HG03354 (cell line): Measurements from ENCODE around the gene IPPK.

Experiments
- ATAC-seq: cut with Tn5 transposase; IDR thresholded peaks from one replicate; pipeline ENCODE4 v1.9.1; 2021; ENCODE audit warnings: mild to moderate bottlenecking; ENCODE audit not compliant: unreplicated experiment, poor library complexity, severe bottlenecking

IPPK gene

DNA sequence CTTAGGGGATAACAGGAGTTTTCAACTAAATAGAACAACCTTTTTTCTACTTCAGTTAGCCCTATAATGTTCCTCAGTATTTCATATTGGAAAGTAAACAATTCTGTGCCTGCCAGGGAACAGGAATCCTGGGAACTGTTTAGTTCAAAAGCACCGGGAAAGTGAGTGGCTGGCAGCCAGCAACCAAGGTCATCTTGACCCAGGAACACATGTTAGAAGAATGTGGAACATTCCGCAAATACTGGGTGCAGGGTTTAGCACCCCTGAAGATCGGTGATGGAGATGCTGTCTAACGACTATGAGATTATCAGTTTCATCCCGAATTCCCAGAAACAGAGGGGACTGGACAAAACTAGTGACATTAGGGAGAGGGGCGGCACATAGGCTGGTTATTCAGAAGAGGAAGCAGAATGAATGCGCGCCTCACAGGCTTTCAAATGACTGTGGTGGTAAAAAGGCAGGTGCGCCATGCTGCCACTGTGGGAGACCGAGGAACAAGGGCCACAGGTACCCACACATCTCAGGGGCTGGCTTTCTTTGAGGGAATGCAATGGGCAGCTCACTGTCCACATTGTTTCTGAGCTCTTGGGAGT lies 51.2 kb downstream of the IPPK start:
- ATAC-seq = no peak

DNA sequence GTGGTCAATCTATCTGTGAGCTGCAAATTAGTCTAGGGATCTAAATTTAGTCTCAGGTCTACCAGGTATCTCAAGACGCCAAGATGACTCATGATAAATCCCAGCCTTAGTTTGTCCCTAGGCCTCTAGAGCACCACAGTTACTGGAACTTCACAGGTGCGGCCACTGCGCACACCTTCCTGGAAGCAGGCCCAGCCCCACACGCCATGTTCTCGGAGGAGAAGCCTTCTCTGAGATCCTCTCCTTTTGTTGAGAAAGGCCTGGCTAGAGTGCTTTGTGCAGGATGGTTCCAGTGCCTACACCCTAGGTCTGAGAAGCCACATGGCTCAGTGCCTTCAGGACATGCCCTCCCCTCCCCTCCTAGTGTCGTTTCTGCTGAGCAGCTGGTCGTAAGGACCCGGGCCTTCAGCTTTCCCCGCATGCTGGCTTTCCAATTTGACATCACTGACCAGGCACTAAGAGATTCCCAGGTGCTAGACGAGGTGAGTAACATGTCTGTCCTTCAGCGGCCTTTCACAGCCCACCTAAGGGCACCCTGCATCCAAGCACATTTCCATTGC lies 51.9 kb downstream of the IPPK start:
- ATAC-seq = no peak

DNA sequence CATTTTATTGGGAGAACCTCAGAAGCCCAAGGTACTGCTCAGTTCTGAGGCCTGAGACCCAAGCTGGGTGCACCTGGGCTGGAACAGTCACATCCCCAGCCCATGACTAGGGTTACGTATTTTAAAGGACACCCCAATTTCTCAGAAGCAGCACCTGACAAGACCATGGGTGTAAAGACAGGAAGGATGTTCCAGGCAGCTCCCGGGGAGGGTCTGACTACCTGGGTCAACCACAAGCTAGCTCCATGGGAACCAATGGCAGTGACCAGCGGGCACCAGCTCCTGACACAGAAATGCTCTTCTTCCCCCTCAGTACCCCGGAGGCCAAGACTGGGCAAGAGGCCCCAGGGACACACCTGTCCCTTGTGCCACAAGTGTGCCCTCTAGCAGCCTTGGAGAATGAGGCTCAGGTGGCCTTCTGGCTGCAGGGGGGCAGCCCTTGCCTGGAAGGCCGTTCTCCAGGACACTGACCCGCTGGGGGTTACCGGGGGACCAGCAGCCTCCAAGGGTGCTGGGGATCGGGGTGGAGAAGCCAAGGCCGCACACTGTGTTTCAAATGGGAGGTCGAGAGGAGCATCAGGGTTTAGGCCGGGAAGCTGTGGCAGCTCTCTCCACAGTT lies 52.6 kb downstream of the IPPK start:
- ATAC-seq = no peak

DNA sequence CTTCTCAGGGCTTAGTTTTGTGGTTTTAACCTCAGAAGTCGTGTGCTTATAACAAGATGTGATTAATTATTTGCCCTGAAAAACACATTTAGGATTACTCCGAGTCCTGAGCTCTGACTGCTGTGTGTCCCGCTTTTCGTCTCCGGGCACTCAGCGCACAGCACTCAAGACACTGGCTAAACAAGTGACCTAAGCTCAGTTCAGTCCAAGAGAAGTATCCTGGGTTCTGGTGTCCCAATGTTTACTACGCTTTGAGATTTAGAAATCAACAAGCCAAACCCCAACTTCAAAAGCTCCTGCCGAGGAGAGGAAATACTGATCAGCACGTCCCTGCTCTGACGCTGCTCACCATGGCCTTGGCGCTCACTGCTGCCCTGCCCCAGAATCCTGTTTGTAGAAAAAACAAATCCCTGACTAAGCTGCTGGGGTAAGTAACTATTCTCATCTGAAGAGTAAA lies 53.2 kb downstream of the IPPK start:
- no peak for ATAC-seq

DNA sequence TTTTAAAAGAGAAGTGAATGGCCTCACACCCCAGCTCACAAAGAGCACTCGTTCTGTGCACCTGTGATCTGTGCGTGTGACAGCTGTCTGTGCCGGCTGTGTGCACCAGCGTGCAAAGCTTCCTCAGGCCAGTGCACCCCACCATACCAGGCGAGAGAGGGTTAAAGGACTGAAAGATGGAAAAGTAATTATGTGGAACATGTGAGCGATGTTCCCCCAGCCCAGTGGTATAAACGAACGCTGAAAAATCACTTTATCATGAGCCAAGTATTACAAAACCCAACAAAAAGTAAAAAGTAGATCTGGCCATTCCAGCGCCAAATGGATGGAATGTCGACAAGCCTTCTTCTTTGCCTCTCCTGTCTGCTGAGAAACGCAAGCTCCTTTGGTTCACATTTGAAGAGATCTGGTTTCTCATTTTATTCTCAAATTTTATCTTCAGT lies 53.7 kb downstream of the IPPK start:
- no peak for ATAC-seq

DNA sequence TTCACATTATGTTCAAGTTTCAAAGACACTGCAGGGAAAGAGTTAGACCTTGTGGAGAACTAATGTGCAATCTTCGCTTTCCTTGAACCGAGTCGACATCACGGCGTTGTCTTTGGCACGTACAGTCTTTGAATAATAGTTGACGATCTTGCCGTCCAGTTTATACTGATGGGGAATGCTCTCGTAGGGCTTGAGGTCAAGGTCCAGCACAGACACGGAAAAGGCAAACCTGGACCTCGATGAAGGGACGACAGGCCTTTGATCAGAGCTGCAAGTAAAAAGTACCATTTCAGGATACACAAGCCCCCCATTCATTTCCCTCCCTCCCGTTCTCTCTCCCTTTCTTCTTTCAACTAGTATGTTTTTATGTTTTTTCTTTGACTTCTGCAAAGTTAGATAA lies 54.1 kb downstream of the IPPK start:
- no peak for ATAC-seq

DNA sequence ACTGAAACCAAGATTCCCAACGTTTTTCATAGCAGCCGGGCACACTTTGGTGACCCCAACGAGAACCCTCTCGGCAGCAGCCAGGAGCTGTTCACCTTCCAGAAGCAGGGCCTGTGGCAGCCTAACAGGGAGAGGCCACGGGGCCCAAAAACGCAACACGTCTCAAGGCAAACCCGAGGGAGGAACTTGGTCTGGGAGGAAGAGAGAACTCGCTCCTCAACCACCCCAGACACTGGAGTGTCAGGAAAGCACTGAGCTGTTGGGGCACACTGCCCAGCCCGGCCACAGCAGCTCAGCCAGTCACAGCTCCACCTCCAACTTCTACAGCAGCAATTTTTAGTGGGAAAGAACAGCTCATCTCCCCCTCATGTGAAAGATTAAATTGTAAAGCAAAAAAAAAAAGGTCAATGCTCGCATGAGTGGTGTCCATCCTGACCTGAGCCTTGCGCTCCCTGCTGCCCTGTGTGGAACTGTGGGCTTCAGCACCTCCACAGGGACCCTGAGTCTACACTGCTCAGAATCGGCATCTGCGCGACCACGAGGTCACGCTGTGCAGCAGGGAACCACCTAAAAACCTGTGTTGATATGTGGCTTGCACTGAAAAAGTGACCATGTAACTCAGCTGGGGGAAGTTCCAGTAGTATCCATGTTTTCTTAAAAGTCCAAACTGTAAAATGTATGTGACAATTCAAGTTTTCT lies 55.0 kb downstream of the IPPK start:
- no peak for ATAC-seq

DNA sequence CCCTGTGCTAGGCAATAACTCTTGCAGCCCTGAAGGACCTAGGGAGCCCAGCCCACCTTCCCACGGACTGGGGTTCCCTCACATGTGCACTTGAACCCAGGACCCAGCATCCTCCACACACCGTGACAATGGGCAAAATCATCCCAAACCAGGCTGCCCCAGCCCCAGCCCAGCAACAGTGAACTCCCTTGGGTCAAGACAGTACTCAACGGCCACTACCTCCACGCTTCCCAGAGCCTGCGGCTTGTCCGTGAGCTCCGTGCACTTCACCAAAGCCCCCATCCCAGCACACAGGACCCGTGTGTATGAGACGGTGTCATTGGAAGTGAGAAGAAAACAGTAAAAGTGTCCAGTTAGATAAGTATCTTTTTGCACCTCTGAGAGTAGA lies 55.8 kb downstream of the IPPK start:
- no peak for ATAC-seq

DNA sequence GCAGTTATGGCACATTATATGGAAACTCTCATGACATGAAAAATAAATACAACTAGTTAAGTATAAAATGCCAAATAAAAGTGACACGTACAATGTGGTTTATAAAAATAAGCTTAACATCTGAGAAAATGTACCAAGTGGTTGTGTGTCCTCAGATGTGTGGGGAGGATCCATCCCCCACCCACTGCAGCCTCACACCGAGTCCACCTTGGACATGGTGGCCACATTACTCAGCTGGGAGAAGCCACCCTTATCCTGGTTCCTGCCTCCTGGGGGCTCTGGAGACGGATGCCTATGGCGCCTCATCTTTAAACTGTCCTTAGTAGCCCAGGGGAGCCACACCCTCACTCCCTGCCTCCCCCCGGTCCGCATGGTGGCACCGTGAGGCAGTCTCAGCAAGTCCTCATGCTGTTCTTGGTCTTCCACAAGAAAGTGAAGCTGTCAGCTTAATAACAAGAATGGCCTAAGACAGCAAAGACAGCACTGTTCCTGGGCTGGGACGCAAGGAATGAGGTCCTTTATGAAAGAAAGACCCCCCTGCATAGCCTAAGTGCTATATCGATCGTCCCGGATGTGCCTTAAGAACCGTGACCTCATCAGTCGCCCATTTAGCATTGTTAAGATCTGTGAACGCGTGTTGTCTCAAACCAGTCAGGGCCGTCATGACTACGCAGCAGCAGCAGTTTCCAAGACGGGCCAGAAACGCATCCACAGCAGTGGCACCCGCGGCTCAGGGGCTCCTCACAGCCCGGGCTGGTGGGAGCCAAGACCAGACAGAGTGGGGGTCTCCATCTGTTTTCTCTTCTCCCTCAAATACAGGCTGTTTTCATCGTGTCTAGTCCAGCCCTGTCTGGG lies 56.4 kb downstream of the IPPK start:
- no peak for ATAC-seq

DNA sequence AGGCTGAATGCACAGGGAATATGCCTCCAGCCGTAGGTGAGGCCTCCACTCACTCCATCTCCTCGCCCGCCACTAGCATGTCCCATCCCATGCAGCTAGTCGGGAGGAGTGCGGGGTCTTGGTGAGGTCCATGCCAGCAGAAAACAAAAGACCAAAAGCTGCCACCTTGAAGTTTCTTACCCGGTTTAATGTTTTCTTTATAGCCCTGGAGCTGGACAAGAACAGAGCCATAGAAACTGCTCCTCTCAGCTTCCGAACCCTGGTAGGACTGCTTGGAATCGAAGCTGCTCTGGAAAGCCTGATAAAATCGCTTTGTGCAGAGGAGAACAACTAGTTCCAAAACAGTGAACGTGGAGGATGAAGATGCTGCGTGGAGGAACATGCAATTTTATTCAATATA lies 57.1 kb downstream of the IPPK start:
- no peak for ATAC-seq

DNA sequence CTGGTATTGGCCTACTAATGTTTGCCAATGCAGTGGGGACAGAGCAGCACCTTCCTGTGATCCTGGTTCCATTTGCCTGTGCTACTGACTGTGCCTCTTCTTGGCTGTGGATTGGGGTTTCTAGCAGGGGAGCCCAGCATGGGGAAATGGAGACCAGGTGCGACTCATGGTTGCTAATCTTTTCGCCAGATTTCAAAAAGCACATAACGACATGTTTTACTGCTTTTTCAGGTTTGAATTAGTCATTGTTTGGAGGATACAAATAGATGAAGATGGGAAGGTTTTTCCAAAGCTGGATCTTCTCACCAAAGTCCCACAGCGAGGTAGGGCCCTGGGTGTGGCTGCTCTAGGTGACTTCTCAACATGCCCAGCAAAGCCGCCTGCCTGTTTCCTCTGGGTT lies 57.6 kb downstream of the IPPK start:
- no peak for ATAC-seq

DNA sequence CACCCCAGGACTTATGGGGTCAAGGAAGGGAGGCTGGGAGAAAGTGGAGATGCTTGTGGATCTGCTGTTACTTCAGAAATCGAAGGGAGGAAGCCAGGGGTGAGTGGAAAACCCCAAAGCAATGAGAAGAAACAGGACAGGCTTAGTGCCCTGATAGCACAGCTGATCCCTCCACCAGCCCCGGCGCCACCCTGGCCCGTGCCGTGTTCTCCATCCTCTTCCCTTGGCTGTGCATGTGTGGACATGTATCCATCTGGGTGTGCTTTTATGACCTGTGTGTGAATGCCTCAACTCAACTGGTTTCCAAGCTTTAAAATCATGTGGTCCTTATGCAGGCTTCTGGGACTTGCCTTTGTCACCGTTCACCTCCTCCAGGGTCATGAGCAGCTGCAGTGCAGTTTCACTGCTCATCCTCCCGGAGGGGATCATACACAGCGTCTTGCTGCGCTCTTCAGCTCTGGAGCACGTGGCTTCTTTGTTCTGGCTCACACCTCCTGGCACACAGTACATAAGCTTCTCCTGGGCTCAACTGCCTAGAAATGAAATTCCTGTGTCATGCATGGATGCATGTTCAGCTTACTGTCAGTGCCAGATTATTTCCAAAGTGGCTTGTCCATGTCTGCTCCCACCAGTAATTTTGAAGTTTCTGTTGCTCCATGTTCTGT lies 58.2 kb downstream of the IPPK start:
- ATAC-seq = no peak

DNA sequence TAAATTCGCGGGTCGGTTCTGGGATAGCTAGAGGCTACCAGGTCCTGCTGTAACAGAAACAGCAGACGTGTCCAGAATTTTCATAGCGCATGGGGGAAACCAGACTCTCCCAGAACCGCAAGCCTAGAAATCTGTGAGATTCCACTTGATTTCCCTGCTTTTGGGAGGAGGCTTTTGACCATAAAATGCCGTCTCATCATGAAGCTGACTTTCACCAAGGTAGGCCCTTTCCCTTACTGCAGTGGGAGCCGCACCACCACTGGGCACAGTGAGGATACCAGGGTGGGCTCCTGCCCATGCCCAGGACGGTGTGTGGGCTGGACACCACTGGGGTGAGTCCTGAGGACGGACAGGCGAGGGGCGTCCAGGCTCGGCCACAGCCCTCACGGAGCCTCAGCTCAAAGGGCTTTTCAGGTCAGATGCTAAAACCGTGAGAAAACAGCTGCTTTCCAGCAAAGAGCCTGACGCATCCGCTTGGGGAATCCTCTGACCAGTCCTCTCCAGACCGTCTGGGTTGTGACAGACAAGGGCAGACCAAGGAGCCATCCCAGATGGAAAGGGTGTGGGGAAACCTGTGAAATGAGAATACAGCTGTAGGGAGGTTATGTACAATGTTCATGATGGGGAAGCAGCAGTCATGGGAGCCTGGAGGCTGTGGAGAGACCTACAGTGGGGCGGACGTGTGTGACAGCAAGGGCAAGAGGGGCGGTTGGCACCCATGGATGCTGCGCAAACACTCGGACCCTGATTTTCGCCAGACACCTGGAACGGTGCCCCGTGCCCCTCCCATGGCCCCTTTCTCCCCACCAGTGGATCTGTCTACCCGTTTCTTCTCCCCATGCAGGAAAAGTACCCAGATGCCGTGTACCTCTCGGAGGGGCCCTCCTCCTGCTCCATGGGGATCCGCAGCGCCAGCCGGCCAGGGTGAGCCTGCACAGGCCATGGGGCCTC lies 59.2 kb downstream of the IPPK start:
- ATAC-seq = no peak

DNA sequence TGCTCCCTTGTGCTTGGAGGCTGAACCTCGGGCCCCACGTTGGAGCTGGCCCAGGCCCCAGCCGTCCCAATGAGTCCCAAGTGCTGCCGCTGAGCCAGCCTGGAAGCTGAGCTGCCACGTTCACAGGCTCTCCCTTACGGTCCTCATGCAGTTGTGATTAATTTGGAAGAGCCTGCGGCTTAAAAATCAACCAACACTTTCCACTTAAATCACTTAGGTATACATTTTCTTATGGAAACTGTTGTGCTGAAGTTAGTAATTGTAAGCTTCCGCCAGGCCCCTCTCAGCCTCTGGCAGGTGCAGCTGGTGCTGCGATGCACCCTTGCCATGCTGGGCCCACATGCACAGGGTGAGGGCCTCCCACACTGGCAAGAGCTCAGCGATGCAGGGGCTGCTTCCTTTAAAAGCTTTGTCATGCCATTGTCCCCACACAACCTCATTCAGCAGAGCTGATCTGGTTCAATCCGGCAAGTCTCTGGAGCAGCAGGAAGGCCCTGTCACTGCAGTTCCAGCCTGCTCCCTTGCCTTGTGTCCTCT lies 61.0 kb downstream of the IPPK start:
- no peak for ATAC-seq

DNA sequence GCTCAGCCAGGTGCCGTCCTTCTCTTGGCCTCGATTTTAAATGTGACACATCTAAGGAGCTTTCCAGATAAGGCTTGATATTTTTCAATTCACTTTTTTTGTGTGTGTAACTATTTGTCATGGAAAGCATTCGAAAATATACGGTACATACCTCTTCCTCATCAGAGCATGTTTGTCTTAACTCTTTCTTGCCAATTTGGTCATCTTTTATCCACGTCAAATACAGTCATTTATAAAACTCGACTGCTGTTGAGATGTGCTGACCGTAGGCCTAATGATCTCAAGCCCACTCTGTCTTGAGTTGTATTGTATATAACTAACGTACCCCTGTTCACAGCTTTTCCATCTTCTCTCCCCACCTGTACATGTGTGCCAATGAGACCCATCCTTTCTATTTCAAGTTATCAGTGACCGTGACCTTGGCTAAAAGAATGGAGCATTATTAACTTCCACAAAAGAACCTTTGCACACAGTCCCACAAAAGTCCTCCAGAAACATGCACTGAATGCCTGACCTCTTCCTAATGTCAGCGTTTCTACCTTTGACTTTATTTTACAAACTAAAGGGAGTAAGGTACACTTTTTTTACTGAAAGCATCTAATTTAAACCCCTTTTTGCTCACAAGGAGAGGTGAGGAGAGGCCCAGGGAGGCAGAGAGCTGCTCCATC lies 61.6 kb downstream of the IPPK start:
- ATAC-seq = no peak

DNA sequence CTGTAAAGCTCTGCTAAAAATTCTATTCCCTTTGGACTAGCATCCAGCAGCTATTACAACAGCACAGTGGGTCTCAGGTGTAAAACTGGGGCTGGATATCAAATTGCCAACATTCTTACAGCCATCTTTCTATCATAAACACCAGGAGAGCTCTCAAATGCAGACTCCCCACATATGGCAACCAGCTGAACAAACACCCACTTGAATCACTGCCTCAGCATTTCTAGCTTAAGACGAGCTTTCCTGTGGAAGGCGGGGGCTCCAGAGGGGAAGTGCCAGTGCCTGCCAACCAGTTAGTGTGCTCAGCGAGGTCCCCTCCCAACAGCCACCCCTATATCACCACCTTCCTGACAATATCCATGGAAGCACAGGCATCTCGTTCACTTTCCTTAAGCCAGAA lies 62.2 kb downstream of the IPPK start:
- ATAC-seq = no peak

DNA sequence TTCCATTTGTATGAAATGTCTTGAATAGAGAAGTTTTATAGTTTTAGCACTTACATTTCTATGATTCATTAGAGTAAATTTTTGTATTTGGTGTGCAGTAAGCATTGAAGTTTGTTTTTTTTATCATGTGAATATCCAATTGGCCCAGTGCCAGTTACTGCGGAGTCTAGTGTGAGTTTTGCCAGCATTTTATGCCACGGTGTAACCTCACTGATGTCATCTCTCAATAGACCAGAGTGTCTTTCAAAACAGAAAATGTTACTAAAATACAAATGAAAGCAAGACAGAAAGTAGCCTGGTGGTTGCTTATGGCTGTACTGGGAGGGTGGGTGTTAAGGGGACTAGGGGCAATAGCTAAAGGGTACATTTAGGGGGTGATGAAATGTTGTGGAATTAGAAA lies 62.8 kb downstream of the IPPK start:
- ATAC-seq = no peak

DNA sequence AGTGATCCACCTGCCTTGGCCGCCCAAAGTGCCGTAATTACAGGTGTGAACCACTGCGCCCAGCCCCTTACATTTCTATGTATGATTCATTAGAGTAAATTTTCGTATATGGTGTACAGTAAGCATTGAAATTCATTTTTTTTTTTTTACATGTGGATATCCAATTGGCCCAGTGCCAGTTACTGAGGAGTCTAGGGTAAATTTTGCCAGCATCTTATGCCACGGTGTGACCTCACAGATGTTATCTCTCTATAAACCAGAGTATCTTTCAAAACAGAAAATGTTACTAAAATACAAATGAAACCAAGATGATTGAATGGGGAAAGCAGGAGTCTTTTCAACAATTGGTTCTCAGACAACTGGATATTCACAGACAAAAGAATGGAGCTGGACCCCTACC lies 64.7 kb downstream of the IPPK start:
- no peak for ATAC-seq
